GM12892 (cell line): ENCODE measurements around the gene MTUS2.

Experiments used
- POLR2A ChIP-seq: IDR thresholded peaks from 2 replicates; pipeline ENCODE4 v1.6.1; 2011; ENCODE audit warnings: low read depth, low read length, control low read depth
- POLR2AphosphoS5 ChIP-seq: IDR thresholded peaks from 2 replicates; pipeline ENCODE4 v1.6.1; 2011; ENCODE audit warnings: low read depth, low read length, control low read depth

GRCh38 chr13:29489650-29490560, 669.8 kb downstream of the MTUS2 start:
- TF ChIP-seq POLR2A (no peak), POLR2AphosphoS5 (no peak)
